ENCODE measurements around the gene CA10.

GRCh38 chr17:51736356-51736755 lies 422.2 kb downstream of the CA10 start:
- TF ChIP-seq CTCF (IDR thresholded peaks at IDR 0.05; ENCODE audit: insufficient read depth, low read length) (no peak), REST (IDR thresholded peaks at IDR 0.05; ENCODE audit: insufficient replicate concordance, low read depth) (no peak)

Data from HL-60 (cell line).